Stimulated activated CD4-positive, alpha-beta T cell treated with anti-CD3 and anti-CD28 coated beads, Interleukin-4, amount 100 ng/mL, for 24 hours (primary cell): ENCODE results near the gene U2AF2.
A peak's percentile ranks its signal among the peaks of the same experiment; 100 is the strongest.

Experiments used
- DNase-seq: peaks from one replicate; pipeline ENCODE4 v3.0.0-alpha.2; 2020

U2AF2 gene

DNA sequence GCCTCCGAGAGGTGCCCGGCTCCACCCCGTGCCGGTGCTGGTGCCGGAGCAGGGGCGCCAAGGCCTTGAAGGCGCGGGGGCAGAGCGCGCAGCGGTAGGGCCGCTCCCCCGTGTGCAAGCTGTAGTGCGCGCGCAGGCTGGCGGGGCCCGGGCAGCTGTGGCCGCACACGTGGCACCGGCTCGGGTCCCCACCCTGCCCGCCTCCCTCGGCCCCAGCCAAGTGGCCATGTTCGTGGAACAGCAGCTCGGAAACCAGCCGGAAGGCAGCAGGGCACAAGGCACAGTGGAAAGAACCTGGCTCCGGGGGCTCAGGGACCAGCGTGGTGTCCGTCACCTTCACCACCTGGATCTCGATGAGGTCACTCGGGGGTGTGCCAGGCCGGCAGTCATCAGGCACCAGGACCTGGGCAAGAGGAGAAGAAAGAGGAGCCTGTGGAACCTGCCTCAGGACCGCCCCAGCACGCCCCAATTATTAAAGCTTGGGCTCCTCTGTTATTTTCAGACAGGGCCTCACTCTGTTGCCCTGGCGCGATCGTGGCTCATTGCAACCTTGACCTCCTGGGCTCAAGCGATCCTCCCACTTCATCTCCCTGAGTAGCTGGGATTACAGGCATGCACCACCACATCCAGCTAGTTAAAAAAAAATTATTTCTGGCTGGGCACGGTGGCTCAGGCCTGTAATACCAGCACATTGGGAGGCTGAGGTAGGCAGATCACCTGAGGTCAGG lies 32.4 kb upstream of the U2AF2 start:
- DNase-seq: no peak

DNA sequence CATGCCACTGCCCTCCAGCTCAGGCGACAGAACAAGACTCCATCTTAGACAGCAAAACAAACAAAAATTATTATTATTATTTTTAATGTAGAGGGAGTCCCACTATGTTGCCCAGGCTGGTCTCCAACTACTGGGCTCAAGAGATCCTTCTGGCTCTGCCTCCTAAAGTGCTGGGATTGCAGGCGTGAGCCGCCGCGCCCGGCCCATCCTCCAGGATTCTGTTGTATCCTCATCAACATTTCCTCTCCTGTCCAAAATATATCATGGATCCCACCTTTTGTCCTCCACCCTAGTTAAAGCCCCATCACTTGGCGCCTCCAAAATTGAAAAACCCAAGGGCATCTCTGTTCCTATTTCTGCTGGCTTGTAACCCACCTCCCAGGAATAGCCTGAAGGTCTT lies 31.7 kb upstream of the U2AF2 start:
- no peak for DNase-seq

DNA sequence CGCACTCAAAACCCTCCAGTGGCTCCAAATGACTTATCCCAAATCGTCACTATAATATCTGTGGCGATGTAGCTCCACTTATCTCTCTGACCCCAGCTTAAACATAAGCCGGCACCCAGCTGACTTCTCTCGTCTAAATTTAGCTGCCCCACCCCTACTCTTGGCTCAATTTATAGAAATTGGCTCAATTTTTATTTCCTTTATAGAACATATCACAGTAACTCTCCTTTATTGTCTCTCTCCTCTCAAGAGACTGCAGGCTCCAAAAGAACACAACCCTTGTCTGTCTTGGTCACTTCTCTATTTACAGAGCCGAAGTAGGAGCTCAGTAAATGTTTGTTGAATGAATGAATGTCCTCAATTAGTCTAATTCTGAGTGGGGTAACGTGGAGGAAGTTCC lies 31.3 kb upstream of the U2AF2 start:
- DNase-seq: no peak

DNA sequence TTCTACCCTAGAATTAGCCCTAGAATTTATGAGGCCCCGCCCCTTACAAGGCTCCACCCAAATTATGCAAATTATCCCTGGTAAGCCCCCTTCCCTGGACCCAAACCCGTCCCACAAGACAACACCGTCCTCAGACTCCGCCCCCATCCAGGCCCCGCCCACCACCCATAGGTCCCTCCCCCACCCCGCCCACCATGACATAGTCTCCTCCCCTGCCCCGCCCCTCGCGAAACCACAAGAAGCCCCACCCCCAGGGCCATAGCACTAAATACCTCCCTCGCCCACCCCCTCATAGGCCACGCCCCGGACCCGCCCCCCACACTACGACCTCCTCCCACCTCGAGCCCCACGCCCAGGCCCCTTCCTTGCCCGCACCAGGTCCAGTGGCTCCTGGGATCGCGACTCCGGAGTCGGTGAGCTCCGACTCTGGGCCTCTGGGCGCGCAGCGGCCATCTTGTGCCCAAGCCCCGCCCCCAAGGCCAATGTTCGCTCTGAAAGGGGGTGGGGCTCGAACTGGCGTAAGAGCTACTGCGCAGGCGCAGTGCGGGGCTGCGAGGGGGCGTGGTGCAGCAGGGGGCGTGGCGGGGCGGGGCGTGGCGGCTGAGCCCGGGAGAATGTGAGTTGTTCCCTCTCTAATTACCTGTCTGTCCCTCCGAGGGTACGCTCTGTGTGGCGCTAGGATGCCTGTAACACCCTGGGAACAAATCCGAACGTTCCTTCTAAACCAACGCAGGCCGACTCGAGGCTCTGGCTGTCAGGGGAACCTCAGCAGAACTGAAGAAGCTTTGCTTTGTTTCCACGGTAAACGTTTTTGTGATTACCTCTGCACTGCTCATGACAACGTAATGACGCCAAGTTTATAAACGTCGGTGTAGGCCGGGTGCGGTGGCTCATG lies 30.5 kb upstream of the U2AF2 start, which contains the start of gene ZNF784:
Gene ZNF784 (minus strand): TSS at position 458 of the 895 bp plus-strand sequence. CDS start 5 bp downstream, at position 453.
- DNase-seq: peak; percentile 94

DNA sequence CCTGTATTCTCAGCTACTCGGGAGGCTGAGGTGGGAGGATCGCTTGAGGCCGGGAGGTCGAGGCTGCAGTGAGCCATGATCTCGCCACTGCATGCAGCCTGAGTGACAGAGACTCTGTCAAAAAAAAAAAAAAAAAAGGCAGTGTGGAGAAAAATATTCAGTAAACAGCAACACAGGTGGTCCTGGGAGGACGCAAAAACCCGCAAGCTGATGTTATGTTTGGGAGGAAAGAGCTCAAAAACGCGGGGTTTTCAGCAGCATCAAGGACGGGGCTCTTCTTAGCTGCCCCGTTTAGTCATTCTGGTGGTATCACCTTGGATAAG lies 29.9 kb upstream of the U2AF2 start:
- no peak for DNase-seq

DNA sequence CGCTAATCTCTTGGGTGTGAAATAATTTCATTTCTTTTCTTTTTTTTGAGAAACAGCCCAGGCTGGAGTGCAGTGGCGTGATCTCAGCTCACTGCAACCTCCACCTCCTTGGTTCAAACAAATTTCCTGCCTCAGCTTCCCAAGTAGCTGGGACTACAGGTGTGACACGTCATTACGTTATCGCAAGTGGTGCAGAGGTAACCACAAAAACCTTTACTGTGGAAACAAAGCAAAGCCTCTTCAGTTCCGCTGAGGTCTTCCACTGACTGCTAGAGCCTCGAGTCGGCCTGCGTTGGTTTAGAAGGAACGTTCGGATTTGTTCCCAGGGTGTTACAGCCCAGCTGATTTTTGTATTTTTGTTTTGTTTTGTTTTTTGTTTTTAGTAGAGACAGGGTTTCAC lies 28.5 kb upstream of the U2AF2 start:
- peak; percentile 65 for DNase-seq

GRCh38 chr19:55632463-55632834 lies 22.4 kb upstream of the U2AF2 start:
- peak; percentile 95 for DNase-seq

- DNase-seq: no peak
Observed at GRCh38 chr19:55633861-55634260, 21.0 kb upstream of the U2AF2 start.

DNA sequence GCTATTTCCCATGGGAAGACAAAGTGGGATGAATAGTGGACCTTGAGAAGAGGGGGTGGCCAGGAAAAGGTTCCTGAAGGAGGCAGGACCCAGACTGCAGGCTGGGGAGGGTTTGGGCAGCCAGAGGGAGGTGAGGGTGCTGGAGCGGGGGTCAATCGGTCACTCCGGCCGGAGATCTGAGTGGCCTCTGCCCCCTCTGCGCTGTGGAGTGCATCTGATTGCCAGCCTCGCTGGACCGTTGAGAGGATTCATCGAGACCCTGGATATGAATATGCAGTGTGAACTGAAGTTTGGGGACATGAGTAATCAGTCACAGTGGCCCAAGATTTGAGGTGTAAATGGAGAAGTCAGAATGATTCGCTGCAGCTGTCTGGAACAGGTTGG lies 19.5 kb upstream of the U2AF2 start:
- no peak for DNase-seq

DNA sequence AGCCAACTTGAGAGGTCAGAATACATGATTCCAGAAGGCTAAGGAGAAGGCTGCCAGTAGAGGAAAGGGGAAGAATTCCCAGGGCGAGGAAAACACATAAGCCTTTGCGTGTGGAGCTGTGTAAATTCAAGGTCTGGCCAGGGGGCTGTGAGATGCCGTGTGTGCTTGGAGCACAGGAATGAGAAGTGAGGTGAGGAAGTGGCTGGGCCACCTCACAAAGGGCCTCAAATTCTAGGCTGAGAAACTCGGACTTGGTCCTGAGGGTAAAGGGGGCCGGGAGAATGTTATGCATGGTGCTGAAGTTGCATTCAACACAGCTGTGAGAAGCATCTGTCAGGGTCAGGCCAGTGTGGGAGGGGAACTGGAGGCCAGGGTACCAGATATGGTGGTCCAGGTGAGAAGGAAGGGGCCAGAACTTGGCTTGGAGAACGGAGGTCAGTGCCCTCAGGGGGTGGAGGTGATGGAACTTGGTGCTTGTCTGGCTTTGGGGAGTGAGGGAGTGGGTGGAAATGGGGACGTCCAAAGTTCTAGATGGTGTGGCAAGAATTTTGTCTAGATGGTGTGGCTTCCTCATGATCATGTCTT lies 18.9 kb upstream of the U2AF2 start:
- no peak for DNase-seq

DNA sequence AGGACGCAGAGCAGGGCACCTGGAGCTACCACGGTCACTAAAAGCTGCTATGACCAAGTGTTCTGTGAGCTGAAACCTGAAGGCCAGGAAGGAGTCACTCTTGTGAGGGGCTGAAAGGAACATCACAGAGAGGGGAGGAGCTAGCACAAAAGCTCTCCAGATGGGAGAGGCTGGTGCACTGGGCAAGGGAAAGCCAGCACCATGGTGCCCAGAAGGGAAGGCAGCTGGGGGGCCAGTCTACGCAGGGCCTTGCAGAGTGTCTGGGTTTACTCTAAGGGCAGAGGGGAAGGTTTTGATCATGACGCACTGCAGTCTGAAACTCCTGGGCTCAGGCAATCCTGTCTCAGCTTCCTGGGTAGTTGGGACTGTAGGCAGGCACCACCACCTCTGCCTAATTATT lies 18.1 kb upstream of the U2AF2 start:
- no peak for DNase-seq

- DNase-seq: no peak
Observed at GRCh38 chr19:55637534-55637933, 17.3 kb upstream of the U2AF2 start.

GRCh38 chr19:55638864-55639359 lies 15.9 kb upstream of the U2AF2 start:
- DNase-seq: peak; percentile 67

DNA sequence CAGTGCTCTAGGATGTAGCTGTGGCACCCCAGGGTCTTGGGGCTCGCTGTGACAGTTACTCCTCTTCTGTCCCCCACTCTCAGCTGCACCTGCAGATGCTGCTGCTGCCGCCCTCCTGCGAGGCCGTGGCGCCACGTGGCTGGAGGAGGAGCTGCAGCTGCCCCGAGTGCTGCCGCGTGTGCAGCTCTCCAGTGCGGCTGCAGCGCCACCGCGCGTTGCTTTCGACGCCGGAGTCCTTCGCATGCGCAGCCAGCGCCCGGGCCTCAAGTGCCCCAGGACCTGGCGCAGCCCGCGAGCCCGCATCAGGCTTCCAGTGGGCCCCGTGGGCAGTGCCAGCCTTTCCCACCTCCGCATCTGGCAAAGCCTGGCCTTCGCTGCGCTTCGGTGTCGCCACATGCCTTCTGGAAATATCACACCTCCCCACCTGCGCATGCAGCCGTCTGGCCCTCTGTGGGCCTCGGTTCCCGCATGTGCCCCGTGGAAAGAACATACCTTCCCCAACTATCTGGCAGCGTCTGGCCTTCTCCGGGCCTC lies 14.7 kb upstream of the U2AF2 start:
- DNase-seq: peak; percentile 73

GRCh38 chr19:55640577-55641425 lies 14.0 kb upstream of the U2AF2 start, which contains the start of gene ZNF580:
TSS of gene ZNF580 (plus strand) at chr19:55641002. CDS start at chr19:55642509, 1,507 bp downstream.
- DNase-seq: peak; percentile 62

- DNase-seq: peak; percentile 30
Observed at GRCh38 chr19:55641426-55642152, 13.2 kb upstream of the U2AF2 start.

- DNase-seq: peak; percentile 43
Observed at GRCh38 chr19:55642153-55643002, 12.5 kb upstream of the U2AF2 start.

GRCh38 chr19:55643003-55643886 lies 11.6 kb upstream of the U2AF2 start, which contains the start of gene ZNF581:
TSS of gene ZNF581 (plus strand) at chr19:55643649. CDS start at chr19:55644572, 923 bp downstream.
- DNase-seq: peak; percentile 85

- no peak for DNase-seq
Observed at GRCh38 chr19:55643887-55644176, 11.0 kb upstream of the U2AF2 start.
